Measurements from ENCODE around the gene NPR2.

DNA sequence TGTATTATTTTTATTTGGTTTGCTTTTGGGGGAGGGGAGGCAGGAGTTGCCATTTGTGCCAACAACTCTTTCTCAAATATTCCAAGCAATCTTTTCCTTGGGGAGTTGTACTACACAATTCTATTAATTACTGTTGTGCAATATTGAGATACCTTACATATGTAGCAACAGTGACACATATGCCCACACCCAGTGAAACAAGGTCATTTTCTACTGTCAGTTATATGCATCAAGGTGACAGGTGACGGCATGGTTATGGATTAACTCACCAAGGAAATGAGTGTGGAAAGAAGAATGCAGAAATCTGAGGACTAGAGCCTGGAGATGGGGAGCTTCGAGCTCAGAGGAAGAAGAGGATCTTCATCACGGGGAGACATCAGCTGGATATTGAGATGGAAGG is 19.4 kb upstream of the NPR2 start:
- TF ChIP-seq, protein P1, sequence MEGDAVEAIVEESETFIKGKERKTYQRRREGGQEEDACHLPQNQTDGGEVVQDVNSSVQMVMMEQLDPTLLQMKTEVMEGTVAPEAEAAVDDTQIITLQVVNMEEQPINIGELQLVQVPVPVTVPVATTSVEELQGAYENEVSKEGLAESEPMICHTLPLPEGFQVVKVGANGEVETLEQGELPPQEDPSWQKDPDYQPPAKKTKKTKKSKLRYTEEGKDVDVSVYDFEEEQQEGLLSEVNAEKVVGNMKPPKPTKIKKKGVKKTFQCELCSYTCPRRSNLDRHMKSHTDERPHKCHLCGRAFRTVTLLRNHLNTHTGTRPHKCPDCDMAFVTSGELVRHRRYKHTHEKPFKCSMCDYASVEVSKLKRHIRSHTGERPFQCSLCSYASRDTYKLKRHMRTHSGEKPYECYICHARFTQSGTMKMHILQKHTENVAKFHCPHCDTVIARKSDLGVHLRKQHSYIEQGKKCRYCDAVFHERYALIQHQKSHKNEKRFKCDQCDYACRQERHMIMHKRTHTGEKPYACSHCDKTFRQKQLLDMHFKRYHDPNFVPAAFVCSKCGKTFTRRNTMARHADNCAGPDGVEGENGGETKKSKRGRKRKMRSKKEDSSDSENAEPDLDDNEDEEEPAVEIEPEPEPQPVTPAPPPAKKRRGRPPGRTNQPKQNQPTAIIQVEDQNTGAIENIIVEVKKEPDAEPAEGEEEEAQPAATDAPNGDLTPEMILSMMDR (optimal IDR thresholded peaks at IDR 0.05 in 1 of 3, IDR thresholded peaks at IDR 0.05 in 1 of 3, conservative IDR thresholded peaks at IDR 0.05 in 1 of 3; ENCODE audit: extremely low read depth in 1 of 3, insufficient read depth in 2 of 3, low read length in 3 of 3): no peak
- no peak for TF ChIP-seq EZH2 (IDR thresholded peaks at IDR 0.05; ENCODE audit: low read length)

Measured in keratinocyte (primary cell).